LoVo (cell line): Measurements from ENCODE around the gene DDR1.
A peak's percentile ranks its signal among the peaks of the same experiment; 100 is the strongest.
"Not testable (repeated sequence)": the region's sequence is repeated elsewhere in the genome, so short reads cannot be mapped to it uniquely, and the experiment has no call there.

Source experiments
- DNase-seq: peaks from one replicate; pipeline ENCODE4 v3.0.0-alpha.2; 2016; ENCODE audit warnings: low spot score

The DDR1 gene

DNA sequence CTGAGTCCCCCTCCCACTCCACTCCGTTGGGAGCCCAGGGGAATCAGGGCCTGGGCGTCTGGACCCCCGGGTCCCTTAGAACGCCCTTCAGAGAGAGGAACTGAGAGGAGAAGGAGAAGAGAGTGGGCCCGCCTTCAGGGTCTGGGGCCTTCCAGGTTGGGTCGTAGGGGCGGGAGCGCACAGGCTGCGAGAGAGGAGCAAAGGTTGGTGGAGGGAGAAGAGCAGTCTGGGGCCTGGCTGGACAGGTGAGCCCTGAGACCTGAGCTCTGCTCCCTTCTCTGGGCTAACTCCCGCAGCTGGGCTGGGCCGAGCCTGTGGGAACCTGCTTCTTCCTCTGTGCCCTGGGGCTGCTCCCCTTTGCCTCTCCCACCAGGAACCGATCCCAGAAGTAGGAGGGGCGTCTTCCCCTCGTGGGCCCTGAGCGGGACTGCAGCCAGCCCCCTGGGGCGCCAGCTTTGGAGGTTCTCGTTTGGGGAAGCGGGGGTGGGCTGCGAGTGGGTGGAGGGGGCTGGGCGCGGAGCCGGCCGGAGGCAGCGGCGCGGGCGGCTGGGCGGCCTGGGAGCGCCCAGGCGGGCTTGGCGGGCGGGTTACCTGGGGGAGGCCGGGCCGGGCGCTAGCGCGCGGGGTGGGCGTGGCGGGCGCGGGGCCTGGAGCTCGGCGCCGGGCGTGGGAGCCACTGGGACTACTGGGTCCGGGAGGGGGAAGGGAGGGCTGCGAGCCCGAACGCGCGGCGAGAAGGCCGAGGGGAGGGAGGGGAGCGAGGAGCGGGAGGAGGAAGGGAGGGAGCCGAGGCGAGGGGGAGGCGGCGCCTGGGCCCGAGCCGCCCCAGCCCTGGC is at the start of gene DDR1:
Gene DDR1, plus strand, starts transcription at position 835 of the 836 bp plus-strand sequence. CDS start 4,211 bp downstream, outside the sequence.
- peak; percentile 71 for DNase-seq

DNA sequence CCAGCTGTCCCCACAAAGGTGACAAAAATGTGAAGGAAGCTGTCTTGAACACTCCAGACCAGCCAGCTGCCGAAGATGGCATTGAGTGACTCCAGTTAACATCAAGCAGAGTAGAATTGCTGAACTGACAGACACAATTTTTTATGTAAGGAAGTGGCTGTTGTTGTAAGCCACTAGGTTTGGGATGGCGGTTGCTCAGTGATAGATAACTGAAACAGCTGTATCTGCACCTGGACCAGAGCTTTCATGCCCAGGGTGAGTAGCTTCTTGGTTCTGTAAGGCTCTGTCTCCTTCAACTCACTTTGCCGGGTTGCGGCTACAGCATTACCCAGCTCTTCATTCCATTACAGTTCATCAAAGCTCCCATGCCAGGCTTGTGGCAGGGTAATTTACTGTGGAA is 49.7 kb upstream of the DDR1 start:
- DNase-seq: no peak

DNA sequence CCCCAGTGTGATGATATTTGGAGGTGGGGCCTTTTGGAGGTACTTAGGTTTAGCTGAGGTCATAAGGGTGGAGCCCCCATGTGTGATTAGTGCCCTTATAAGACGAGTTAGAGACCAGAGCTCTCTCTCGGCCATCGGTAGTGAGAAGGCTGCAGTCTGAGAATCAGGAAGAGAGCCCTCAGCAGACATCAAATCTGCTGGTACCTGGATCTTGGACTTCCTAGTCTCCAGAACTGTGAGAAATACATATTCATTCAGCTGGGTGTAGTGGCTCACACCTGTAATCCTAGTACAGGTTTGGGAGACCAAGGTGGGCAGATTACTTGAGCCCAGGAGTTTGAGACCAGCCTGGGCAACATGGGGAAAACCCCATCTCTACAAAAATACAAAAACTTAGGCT is 48.7 kb upstream of the DDR1 start:
- DNase-seq: no peak

DNA sequence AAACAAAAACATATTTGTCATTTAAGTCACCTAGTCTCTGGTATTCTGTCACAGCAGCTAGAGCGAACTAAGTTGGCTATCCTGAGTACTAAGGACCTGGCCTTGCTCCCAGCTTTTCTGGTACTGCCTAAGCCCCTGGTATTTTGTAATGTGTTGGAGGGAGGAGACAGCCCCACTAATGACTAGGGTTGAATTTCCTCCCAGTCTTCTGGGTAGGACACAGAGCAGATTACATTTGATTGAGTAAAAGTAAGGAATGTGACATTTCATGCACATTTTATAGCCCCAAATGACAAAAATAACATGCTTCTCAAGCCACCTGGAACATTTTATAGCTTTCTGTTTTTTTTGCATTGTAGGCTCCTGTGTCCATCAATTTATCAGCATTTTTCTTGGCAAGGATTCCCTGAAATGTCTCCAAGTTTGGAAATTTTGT is 47.9 kb upstream of the DDR1 start:
- DNase-seq: no peak

DNA sequence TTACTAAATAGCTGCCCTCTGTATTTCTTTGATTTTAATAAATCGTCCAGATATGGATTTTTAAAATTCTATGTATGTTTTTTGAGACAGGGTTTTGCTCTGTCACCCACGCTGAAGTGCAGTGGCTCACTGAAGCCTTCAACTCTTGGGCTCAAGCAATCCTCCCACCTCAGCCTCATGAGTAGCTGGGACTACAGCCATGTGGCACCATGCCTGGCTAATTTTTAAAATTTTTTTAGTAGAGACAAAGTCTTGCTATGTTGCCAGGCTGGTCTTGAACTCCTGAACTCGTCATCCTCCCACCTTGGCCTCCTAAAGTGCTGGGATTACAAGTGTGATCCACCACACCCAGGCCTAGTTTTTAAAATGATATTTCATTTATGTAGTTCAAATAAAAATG is 47.4 kb upstream of the DDR1 start:
- no peak for DNase-seq

DNA sequence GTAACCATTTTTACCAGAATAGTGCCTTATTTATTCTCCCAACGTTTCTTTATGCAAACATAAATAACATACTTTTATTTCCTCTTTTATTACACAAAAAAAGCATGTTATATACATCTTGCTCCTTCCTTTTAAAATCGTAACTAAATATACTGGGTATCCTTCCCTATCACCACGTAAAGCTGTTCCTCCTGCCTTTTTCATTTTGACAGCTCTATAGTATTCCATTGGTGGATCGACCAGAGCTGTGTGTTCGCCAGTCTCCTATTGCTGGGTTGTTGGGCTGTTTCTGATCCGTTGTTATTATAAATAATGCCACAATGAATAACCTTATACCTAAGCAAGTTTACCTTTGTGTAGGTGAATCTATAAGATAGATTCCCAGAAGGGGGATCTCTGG is 46.9 kb upstream of the DDR1 start:
- no peak for DNase-seq

DNA sequence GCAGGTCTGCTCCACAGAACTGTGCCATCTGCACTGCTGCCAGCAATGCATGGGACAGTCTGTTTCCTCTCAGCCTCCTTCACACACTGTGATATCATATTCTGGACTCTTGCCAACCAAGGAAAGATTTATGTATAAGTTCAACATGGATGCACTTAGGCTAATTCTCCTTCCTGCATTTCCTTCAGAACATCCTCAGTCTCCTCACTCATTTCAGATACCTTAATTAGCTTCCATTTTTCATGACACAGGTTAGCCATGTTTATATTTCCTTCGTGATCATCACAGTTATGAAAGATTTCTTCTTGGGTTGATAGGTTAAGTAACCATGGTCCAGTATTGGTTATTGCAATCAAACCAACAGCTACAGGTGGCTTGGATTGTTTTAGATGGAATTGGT is 46.4 kb upstream of the DDR1 start:
- DNase-seq: no peak

DNA sequence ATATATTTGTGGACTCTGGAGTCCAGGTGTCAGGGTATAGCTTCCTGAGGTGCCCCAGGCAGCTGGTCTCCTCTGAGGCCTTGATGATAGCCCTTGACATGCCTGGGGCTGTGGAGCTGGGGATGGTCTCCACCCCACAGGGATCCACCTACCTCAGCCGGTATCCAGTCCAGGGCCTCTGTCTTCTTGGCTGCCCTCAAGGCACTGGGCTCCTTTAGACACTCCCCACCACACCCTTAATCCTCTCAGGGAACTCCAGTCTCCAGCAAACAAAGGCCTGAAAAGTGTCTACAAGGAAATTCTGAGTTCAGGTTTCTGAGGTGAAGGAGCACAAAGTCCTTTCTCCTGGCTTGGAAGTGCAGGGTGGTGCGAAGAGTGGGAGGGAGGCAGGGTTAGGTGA is 44.6 kb upstream of the DDR1 start:
- peak; percentile 83 for DNase-seq

DNA sequence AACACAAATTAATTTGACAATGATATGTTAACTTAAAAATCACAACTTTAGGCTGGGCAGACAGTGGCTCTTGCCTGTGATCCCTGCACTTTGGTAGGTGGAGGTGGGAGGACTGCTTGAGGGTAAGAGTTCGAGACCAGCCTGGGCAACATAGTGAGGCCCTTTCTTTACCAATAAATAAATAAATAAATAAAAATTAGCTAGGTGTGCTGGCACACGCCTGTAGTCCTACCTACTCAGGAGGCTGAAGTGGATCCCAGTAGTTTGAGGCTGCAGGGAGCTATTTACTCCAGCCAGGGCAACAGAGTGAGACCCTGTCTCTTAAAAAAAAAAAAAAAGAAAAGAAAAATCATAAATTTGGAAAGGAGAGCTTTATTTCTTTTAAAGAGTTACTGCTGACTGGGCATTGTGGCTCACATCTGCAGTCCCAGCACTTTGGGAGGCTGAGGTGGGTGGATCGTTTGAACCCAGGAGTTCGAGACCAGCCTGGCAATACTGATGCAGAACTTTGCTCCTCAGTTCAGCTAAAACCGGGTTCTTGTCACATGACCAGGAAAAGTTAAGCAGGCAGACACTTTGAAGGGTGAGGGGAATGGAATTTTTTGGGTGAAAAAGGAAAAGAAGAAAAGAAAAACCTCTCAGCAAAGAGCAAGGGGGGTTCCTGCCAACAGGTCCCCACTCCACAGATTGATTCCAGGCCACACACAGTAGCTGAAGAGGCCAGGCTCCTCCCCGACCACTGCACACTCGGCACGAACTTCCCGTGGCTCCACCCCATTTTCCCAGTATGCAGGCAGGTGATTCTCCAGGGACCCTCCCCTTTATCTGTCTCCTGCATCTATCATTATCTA is 44.0 kb upstream of the DDR1 start:
- no peak for DNase-seq

DNA sequence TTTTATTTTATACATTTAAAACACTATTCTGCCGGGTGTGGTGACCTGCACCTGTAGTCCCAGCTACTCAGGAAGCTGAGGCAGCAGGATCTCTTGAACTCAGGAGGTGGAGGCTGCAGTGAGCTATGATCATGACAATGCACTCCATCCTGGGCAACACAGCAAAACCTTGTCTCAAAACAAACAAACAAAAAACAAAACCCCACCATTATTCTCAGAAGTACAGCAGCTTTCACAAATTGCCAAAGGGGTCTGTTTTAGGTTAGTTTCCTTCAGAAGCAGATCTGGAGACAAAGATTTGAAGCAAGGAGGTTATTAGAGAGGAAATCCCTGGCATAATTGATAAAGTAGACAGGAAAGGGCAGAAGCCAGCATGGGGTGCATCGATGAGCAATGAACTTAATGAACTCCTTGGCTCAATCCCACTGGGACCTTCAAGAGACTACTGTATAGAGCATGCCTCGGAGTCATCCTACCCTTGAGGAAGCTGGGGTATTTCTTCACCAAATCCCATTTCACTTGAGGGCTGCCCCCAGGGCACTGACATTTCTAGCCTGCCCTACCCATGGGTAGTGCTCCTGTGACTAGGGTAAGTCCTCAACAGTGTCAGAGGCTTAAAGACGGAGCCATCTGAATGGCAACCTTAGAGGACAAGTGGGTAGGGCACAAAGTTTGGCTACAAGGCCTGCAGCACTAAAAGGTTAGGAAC is 43.2 kb upstream of the DDR1 start:
- DNase-seq: no peak

DNA sequence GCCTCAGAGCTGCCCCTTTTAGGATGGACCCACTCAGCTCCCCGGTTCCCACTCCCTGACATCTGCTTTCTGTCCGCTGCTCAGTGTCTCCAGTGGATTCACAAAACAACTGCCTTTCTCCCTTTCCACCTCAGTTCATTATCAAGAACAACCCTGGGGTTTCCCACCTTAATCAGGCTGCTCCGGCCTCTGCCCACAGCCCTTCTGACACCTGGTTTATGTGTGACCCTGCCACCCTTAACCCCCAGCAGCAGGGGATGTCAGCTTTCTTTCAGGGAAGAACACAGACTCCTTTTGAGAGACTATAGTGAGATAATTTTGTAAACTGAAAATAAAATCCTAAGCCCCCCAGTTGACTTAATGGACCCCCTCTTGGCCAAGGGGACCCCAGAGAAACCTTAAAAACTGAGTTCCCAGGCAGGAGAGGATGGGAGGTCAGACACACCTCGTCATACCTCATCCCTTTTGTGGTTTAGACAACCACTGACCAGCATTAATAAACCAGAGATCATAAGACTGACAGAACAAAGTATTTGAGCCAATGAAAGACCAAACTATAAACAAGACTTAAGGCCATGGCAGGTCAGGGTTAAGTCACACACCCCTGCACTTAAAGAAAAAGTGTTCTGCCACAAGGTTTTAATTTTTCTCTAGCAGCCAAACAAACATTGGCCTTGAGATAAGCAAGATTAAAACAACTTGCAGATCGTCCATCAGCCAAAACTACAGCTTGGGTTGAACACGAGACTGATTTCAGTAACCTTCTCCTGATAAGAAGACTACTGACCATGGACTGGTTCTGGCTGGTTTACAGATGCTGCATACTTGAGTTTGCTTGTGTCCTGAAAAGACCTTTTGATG is 42.4 kb upstream of the DDR1 start:
- DNase-seq: no peak

DNA sequence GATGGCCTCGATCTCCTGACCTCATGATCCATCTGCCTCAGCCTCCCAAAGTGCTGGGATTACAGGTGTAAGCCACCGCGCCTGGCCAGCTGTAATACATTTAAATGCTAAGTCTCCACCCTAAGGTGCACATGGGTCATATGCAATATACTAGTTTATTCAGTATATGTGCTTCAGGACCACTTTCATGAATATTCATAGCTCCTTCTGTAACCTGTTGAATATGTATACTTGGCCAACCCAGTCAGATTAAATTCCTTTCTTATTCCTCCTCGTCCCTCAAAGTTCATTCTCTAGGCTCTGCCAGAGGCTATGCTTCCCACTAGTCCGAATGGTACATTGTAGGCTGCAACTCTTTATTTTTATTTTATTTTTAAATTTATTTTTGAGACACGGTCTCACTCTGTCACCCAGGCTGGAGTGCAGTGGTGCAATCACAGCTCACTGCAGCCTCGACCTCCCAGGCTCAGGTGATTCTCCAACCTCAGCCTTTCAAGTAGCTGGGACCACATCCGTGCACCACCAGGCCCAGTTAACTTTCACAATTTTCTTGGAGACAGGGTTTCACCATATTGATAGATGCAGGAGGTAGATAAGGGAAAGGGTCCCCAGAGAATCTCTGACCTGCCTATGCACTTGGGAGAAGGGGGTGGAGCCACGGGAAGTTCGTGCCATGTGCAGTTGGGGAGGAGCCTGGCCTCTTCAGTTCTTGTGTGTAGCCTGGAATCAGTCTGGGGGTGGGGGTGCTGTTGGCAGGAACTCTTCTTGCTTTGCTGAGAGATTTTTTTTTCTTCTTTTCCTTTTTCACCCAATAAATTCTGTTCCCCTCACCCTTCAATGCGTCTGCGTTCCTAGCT is 41.3 kb upstream of the DDR1 start:
- DNase-seq: no peak

DNA sequence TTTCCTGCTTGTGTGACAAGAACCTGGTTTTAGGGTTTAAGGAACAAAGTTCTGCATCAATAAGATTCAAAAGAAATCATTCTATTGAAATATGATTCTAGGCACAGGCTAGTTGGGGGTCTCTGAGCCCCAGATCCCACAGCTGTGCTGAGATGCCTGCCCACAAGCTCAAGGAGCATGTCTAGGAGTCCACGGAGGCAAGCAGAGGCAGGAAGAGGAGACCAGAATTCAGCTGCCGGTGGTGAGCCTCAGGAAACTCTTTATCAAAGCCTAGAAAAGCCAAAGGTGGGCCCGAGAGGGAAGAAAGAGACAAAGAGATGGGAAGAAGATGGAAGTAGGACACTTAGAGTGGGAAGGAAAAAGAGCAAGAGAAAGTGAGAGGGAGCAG is 40.7 kb upstream of the DDR1 start:
- DNase-seq: no peak

DNA sequence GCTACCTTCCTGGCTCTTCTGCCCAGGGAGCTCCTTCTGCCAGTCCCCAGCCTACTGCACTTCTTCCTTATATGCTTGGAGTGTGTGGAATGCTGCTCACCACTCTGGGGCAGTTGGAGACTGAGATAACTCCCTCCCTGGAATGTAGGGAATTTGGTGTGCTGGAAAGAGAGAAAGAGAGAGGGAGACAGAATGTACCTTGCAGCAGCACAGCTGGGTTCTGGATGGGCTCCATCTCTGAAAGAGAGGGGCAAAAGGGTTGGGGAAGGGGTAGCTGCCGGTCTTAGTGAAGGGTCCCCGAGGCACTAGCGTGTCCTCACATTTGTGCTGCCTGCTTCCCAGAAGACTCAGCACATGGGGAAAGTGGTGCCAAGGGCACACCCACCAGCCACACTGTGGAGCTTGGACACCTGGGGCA is 40.2 kb upstream of the DDR1 start:
- peak; percentile 12 for DNase-seq

DNA sequence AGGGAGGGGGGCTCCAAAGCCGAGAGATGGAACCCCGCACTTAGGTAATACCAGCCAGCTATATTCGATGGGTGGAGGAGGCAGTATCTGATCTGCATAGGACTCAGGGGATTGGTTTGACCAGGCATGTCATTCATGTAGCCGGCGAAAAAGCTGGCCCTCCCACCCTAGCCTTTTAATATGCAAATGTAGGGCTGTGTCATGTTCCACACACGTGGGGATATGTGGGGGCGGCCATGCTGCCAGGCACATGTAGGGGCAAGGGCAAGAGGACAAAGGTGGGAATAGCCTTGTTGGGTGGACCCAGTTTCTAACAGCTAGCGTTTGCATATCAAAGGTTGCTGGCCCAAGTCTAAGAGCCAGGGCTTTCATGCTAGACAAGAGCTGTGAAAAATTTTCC is 39.1 kb upstream of the DDR1 start:
- no peak for DNase-seq

DNA sequence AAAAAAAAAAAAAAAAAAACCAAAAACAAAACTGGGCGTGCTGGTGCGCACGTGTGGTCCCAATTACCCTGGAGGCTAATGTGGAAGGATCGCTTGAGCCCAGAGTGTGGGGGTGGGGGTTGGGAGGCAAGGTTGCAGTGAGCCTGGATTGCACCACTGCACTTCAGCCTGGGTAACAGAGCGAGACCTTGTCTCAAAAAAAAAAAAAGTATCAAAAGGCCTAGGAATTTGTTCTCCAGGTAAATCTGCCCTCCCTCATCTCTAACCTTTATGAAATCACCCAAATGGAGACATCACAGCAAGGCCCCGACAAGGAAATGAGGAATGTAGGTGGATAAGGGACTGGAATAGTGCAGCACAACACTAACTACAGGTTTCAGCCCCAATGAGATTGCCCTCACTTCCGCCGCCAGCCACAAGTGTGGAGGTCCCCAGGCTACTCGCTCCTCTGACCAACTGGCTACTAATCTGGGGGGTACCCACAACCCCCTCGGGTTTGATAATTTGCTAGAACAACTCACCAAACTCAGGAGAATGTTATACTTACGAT is 36.8 kb upstream of the DDR1 start:
- no peak for DNase-seq

DNA sequence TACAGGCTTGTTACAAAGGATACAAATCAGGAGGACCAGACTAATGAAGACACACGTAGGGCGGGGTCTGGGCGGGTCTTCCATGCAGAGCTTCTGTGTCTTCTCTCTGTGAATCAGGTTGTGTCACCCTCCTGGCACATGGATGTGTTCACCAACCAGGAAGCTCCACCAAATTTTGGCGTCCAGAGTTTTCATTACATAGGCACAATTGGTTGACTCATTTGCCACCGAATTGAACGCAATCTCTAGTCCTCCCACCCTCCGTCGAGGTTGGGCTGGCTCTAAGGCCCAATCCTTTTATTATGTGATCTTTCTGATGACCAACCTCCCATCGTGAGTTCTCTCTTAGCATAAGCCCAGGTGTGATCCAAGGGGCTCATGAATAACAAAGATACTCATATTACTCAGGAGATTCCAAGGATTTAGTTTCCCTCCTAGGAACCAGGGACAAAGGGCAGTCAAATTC is 36.3 kb upstream of the DDR1 start:
- DNase-seq: no peak

DNA sequence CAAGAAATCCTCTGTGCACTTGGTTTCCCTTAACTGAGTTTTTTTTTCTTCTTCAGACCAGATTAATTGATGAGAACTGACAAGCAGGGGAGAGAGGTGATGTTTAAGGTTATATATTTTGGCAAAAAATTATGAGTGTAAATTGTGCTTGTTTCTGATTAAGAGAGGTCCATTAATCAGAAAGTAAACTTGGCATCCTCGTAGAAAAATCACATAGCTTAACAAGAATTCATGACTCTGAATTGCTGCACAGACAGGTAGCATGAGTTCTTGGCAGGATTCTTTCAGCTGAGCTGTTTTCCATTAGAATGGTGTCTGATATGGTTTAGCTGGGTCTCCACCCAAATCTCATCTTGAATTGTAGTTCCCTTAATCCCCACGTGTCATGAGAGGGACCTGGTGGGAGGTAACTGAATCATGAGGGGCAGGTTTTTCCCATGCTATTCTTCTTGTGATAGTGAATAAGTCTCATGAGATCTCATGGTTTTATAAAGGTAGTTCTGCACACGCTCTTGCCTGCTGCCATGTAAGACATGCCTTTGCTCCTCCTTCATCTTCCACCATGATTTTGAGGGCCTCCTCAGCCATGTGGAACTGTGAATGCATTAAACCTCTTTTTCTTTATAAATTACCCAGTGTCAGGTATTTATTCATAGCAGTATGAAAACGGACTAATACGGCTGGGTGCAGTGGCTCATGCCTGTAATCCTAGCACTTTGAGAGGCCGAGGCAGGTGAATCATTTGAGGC is 34.2 kb upstream of the DDR1 start:
- no peak for DNase-seq

DNA sequence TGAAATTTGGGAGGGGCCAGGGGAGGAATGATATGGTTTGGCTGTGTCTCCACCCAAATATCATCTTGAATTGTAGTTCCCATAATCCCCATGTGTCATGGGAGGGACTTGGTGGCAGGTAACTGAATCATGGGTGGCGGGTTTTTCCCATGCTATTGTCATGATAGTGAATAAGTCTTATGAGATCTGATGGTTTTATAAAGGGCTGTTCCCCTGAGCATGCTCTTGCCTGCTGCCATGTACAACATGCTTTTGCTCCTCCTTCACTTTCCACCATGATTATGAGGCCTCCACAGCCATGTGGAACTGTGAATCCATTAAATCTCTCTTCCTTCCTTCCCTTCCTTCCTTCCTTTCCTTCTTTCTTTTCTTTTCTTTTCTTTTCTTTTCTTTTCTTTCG is 31.9 kb upstream of the DDR1 start:
- not testable (repeated sequence) for DNase-seq
